Spleen (tissue), 11 donors: ENCODE measurements around the gene TPM1. TPM values are rescaled to one million over a fixed set of nuclear protein-coding genes. Genes with fewer than 3 reads are reported as not detected.

Experiments
- DNase-seq: peaks from one replicate; pipeline ENCODE4 v3.0.0-alpha.2; 2020
- H3K27ac ChIP-seq, 8 donors: fragments of 200-600 bp; sonication (generic) in 7 of 8; 1 replicate in 4 of 8; 2 replicates in 4 of 8; pipeline versions ENCODE4 v1.5.0 to v1.8.0; 2016 to 2021; ENCODE audit warnings: inconsistent platforms in 4 of 8, mild to moderate bottlenecking in 4 of 8, moderate library complexity in 1 of 8
- H3K27me3 ChIP-seq, 7 donors: fragments of 200-600 bp; sonication (generic) in 6 of 7; replicated peaks in 1 of 7; 1 replicate in 4 of 7; 2 replicates in 3 of 7; pipeline versions ENCODE4 v1.5.0 to v1.8.0; 2016 to 2021; ENCODE audit warnings: inconsistent platforms in 3 of 7, mild to moderate bottlenecking in 1 of 7
- H3K36me3 ChIP-seq, 6 donors: fragments of 200-600 bp; sonication (generic) in 5 of 6; 1 replicate in 4 of 6; 2 replicates in 2 of 6; pipeline versions ENCODE4 v1.5.0 to v1.8.0; 2016 to 2021; ENCODE audit warnings: inconsistent platforms in 2 of 6
- H3K4me1 ChIP-seq, 6 donors: fragments of 200-600 bp; sonication (generic) in 5 of 6; 1 replicate in 3 of 6; 2 replicates in 3 of 6; pipeline versions ENCODE4 v1.5.0 to v1.8.0; 2016 to 2021; ENCODE audit warnings: inconsistent platforms in 3 of 6
- H3K4me3 ChIP-seq, 8 donors: fragments of 200-600 bp; sonication (generic) in 7 of 8; 1 replicate in 4 of 8; 2 replicates in 4 of 8; pipeline versions ENCODE4 v1.5.0 to v1.8.0; 2016 to 2021; ENCODE audit warnings: inconsistent platforms in 4 of 8, mild to moderate bottlenecking in 4 of 8, moderate library complexity in 2 of 8
- H3K9me3 ChIP-seq, 8 donors: fragments of 200-600 bp; sonication (generic) in 7 of 8; 1 replicate in 4 of 8; 2 replicates in 4 of 8; pipeline versions ENCODE4 v1.5.0 to v1.8.0; 2016 to 2021; ENCODE audit warnings: inconsistent platforms in 4 of 8
- POLR2A ChIP-seq, 3 donors: fragments of 450-650 bp; IDR thresholded peaks; one replicate each; pipeline ENCODE4 v1.5.1; 2017; ENCODE audit warnings: antibody characterized with exemption in 3 of 3, mild to moderate bottlenecking in 1 of 3
- POLR2AphosphoS5 ChIP-seq, 3 donors: sonication (generic); formaldehyde crosslinking; IDR thresholded peaks; one replicate each; pipeline ENCODE4 v1.5.1; 2017; ENCODE audit warnings: antibody characterized with exemption in 3 of 3
- WGBS, 5 donors: extraction: QIAGEN DNeasy Blood & Tissue Kit in 3 of 5; methylation state at CpG; one replicate each; pipeline versions ENCODE4 v1.1.5 to v1.1.7; 2013 to 2018; 5-methylcytosine and 5-hydroxymethylcytosine counted together
- intact Hi-C: fragments of 100-400 bp; cut with DNase I; formaldehyde crosslinking; loops from one replicate; pipeline ENCODE4 v1.15.0; 2023; ENCODE audit warnings: low total_unique reads
- polyA plus RNA-seq, 3 donors: library from polyadenylated mRNA; stranded (reverse); fragments of 200-250 nt; gene quantifications; one replicate each; pipeline ENCODE4 v1.2.1, GENCODE V29; 2013
- total RNA-seq, 7 donors: library from RNA; depleted of rRNA in 3 of 7; stranded (reverse); fragments of >200 nt in 3 of 7; fragmentation: NEBNext Ultra II Directional in 4 of 7; extraction: Animal tissue kit (Norgen Biotek cat#: 25700) in 4 of 7; gene quantifications; one replicate each; pipeline versions ENCODE4 v1.1.0 to v1.2.1, GENCODE V29; 2016 to 2021
- TF ChIP-seq, protein P1 (sequence below), 11 experiments: fragments of 200-600 bp in 7 of 11; fragments of 450-650 bp in 4 of 11; sonication (generic) in 4 of 11; IDR thresholded peaks in 8 of 11; conservative IDR thresholded peaks in 3 of 11; 1 replicate in 7 of 11; 2 replicates in 4 of 11; pipeline versions ENCODE4 v1.4.0 to v1.8.0; 2016 to 2021; ENCODE audit warnings: antibody characterized with exemption in 11 of 11, inconsistent platforms in 4 of 11, mild to moderate bottlenecking in 1 of 11
- donor health status: healthy with polysubstance abuse.
- donor health status: DM: no; HTN: no; CAD: no; lungs with moderate emphysema.
- donor health status: DM: no; HTN: no; CAD: no.
- donor health status: Bipolar disorder and iron deficiency.
- donor health status: healthy.
- donor health status: DM: no; HTN: no; CAD: no.
- donor health status: DM: yes; HTN: yes; CAD: no.

TPM1 gene
- total and polyA plus RNA-seq, 10 donors = 70.6 to 317 (median 123) TPM

DNA sequence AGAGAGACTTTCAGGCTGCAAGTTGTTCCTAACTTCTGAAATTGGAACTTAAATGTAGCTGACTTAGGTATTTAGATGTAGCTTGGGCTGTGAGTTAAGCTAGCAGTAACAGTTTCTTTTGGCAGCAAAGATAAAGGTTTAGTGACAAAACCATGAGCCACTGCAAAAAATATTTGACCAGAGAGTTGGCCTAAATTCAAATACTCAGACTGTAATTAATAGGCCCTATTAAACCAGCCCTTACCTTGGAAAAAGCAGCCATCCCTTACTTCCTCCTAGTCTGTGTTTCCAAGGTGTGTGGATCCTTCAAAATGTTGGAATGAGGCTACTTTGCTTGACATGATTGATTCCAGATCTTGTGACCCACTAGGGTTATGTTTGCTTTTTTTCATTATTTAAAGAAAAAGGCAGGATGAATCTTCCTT, 8.2 kb downstream of the TPM1 start:
- intact Hi-C loops = no loop called here
- peak overlapping the region in 5 of 8 donors; percentile 34 to 90 (median 84) for H3K27ac ChIP-seq

DNA sequence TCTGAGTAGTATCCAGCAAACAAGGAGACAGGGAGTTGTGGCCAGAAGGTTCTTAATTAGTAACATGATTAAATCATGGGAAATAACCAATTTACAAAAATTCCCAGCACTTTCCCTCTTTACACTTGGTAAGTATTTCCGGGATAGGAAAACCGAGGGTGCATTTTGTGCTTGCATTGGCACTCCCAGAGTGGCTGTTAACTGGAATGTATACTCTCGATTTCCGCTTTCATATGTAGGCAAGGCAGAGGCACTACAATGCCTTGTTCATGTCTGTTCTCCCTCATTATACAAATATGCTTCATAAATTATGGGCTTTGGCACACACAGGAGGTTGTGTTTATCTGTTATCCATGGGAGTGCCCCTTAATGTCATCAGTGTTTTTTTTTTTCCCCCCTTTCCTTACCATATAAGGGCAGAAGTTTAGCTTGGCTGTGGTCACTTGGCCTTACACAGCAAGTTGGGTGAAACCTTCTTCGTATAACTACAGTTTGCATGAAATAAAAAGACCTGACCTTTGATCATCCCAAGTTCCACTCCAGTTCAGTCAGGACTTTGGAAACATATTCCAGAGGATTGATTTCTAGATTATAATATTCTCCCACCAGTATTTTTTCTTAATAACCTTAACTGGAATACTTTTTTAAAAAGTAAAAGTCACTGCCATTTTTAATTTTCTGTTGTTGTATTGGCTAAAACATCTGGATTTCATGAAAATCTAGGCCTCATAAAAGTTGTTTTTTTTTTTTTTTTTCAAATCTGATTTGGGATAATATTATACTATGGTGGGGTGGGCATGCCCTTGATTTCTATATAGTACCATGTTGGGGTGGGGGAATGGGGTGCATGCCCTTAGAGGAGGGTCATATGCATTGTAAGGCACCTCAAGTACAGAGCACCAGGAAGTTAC, 8.9 kb downstream of the TPM1 start:
- TF ChIP-seq POLR2A (IDR thresholded peaks at IDR 0.05) (no peak), POLR2AphosphoS5 (IDR thresholded peaks at IDR 0.05) (peak in 1 of 3 donors; percentile 25)
- intact Hi-C loops = no loop called here
- Histone ChIP-seq H3K4me1 (peaks cover 10 to 84% (median 40%) of the 10 kb centered on the region in 6 donors), H3K4me3 (no peak overlapping the region), H3K36me3 (peaks cover 0 to under 1% (median 0%) of the 10 kb centered on the region in 6 donors), H3K9me3 (no peaks in the 10 kb centered on the region), H3K27me3 (peaks cover 0 to 12% (median 5%) of the 10 kb centered on the region in 7 donors), H3K27ac (peak overlapping the region in 6 of 8 donors; percentile 20 to 90 (median 72))
- WGBS, 5 donors = 74 to 85% (median 77%) methylated on average over 5 of the region's 5 CpGs
- DNase-seq = no peak

More for the DNA sequence above, 8.2 kb downstream of the TPM1 start:
- no peak for TF ChIP-seq POLR2A (IDR thresholded peaks at IDR 0.05)
- TF ChIP-seq, protein P1, sequence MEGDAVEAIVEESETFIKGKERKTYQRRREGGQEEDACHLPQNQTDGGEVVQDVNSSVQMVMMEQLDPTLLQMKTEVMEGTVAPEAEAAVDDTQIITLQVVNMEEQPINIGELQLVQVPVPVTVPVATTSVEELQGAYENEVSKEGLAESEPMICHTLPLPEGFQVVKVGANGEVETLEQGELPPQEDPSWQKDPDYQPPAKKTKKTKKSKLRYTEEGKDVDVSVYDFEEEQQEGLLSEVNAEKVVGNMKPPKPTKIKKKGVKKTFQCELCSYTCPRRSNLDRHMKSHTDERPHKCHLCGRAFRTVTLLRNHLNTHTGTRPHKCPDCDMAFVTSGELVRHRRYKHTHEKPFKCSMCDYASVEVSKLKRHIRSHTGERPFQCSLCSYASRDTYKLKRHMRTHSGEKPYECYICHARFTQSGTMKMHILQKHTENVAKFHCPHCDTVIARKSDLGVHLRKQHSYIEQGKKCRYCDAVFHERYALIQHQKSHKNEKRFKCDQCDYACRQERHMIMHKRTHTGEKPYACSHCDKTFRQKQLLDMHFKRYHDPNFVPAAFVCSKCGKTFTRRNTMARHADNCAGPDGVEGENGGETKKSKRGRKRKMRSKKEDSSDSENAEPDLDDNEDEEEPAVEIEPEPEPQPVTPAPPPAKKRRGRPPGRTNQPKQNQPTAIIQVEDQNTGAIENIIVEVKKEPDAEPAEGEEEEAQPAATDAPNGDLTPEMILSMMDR (IDR thresholded peaks at IDR 0.05 in 8 of 11, conservative IDR thresholded peaks at IDR 0.05 in 3 of 11) = no peak
- no peak for TF ChIP-seq POLR2AphosphoS5 (IDR thresholded peaks at IDR 0.05)
- no peaks in the 10 kb centered on the region for H3K36me3 ChIP-seq
- no peaks in the 10 kb centered on the region for H3K9me3 ChIP-seq
- peaks cover 10 to 84% (median 39%) of the 10 kb centered on the region in 6 donors for H3K4me1 ChIP-seq
- no peak for DNase-seq
- peaks cover 0 to 18% (median 11%) of the 10 kb centered on the region in 7 donors for H3K27me3 ChIP-seq
- H3K4me3 ChIP-seq = no peak overlapping the region

DNA sequence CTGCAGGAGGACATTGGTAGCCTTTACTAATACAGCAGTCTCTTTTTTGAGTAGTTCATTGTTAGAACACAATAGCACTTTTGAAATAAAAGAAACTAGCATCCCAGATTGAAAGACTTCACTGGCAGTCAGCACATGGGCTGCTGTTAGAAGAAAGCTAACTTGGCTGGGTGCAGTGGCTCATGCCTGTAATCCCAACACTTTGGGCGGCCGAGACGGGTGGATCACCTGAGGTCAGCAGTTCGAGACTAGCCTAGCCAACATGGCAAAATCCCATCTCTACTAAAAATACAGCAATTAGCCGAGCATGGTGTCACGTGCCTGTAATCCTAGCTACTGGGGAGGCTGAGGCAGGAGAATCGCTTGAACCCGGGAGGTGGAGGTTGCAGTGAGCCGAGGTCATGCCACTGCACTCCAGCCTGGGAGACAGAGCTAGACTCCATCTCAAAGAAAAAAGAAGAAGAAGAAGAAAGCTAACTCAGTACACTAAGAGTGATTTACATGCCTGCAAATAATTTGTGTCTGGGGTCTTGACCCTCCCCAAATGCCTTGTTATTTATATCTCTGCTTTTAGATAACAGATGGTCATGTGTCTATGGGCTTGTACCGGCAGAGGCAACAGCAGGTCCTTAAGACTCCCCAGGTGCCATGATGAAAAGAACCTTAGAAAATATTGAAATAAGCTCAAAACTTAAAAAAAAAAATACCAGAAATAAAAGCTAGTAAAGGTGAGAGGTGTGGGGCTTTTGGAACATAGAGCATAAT, 9.7 kb downstream of the TPM1 start:
- peaks cover 0 to 9% (median 3%) of the 10 kb centered on the region in 6 donors for H3K36me3 ChIP-seq
- 88 to 93% (median 91%) methylated on average over 10 of the region's 10 CpGs for WGBS, 5 donors
- intact Hi-C loops = no loop called here
- H3K27me3 ChIP-seq = peaks cover 0 to 3% (median 0%) of the 10 kb centered on the region in 7 donors
- no peak for DNase-seq
- H3K9me3 ChIP-seq = no peaks in the 10 kb centered on the region
- H3K27ac ChIP-seq = peak overlapping the region in 5 of 8 donors; percentile 20 to 90 (median 59)
- peaks cover 10 to 77% (median 37%) of the 10 kb centered on the region in 6 donors for H3K4me1 ChIP-seq
- H3K4me3 ChIP-seq = no peak overlapping the region
- TF ChIP-seq POLR2AphosphoS5 (IDR thresholded peaks at IDR 0.05) = no peak
- TF ChIP-seq, protein P1 (IDR thresholded peaks at IDR 0.05 in 8 of 11, conservative IDR thresholded peaks at IDR 0.05 in 3 of 11) = no peak
- no peak for TF ChIP-seq POLR2A (IDR thresholded peaks at IDR 0.05)

DNA sequence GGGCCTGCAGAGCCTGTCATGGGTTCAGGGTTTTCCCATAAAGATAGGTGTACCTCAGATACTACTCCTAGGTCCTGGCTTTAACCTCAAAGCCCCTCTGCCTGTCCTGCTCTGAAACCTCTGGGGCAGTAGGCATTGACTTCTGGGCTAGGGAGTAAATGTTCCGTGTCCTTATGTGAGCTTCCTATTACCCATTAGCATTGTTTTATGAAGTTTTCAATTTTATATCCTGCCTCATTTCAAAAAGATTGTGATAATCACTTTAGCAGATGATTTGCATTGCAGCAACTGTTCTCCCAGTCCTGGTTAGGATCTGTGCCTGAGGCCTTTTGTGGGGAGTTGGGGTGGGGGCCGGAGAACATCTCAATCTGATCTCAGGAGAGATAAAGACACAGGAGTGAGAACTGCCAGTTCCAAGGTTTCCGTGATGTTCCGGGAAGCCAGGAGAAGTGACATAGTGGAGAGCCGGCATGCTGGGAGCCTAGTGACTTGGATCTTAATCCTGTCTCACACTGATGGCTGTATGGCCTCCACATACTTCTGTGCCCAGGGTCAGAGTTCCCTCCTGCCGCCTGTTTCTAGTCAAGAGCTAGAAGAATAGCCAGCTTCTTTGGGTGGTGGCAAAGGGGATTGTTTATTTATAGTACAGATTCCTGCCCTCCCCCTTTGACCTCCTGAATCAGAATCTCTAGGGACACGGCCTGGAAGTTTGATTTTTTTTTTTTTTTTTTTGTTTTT, 10.6 kb downstream of the TPM1 start:
- no peaks in the 10 kb centered on the region for H3K9me3 ChIP-seq
- intact Hi-C loops = no loop called here
- peak overlapping the region in 6 of 8 donors; percentile 11 to 90 (median 50) for H3K27ac ChIP-seq
- H3K27me3 ChIP-seq = no peaks in the 10 kb centered on the region
- no peak overlapping the region for H3K4me3 ChIP-seq
- 78 to 88% (median 82%) methylated on average over 7 of the region's 7 CpGs for WGBS, 5 donors
- TF ChIP-seq, protein P1 (IDR thresholded peaks at IDR 0.05 in 8 of 11, conservative IDR thresholded peaks at IDR 0.05 in 3 of 11) = no peak
- peak in 1 of 3 donors; percentile 37 for TF ChIP-seq POLR2AphosphoS5 (IDR thresholded peaks at IDR 0.05)
- H3K4me1 ChIP-seq = peaks cover 10 to 78% (median 35%) of the 10 kb centered on the region in 6 donors
- DNase-seq = no peak
- H3K36me3 ChIP-seq = peaks cover 0 to 18% (median 12%) of the 10 kb centered on the region in 6 donors
